Thyroid gland (tissue), 4 donors: ENCODE results near the gene MTHFD1L.

Experiments used
- CTCF ChIP-seq, 6 experiments: fragments of 200-600 bp in 3 of 6; fragments of 450-650 bp in 3 of 6; sonication (generic) in 3 of 6; IDR thresholded peaks; one replicate each; pipeline ENCODE4 v1.5.1; 2016 to 2019; ENCODE audit warnings: antibody characterized with exemption in 6 of 6, mild to moderate bottlenecking in 2 of 6, inconsistent platforms in 1 of 6, moderate library complexity in 1 of 6
- POLR2A ChIP-seq, 2 donors: fragments of 450-650 bp; IDR thresholded peaks; one replicate each; pipeline ENCODE4 v1.6.1; 2017; ENCODE audit warnings: antibody characterized with exemption in 2 of 2, mild to moderate bottlenecking in 2 of 2, moderate library complexity in 1 of 2

- TF ChIP-seq CTCF (IDR thresholded peaks at IDR 0.05): no peak
- no peak for TF ChIP-seq POLR2A (IDR thresholded peaks at IDR 0.05)
These were observed 178.4 kb downstream of the MTHFD1L start for GRCh38 chr6:151043944-151044343.
